Ishikawa (cell line): Measurements from ENCODE around the gene TLDC2.
A peak's percentile ranks its signal among the peaks of the same experiment; 100 is the strongest.

ENCODE experiments used
- CEBPB ChIP-seq: IDR thresholded peaks from 2 replicates; pipeline ENCODE4 v1.6.1; 2012
- CREB1 ChIP-seq: IDR thresholded peaks from 2 replicates; pipeline ENCODE4 v1.6.1; 2012; ENCODE audit warnings: low read depth
- EGR1 ChIP-seq: IDR thresholded peaks from 2 replicates; pipeline ENCODE4 v1.6.1; 2012
- EP300 ChIP-seq: IDR thresholded peaks from 2 replicates; pipeline ENCODE4 v1.6.1; 2012; ENCODE audit warnings: borderline replicate concordance
- FOXM1 ChIP-seq: IDR thresholded peaks from 2 replicates; pipeline ENCODE4 v1.6.1; 2012; ENCODE audit warnings: low read depth, borderline replicate concordance
- NFIC ChIP-seq: IDR thresholded peaks from 2 replicates; pipeline ENCODE4 v1.6.1; 2012
- RAD21 ChIP-seq: IDR thresholded peaks from 2 replicates; pipeline ENCODE4 v1.6.1; 2012; ENCODE audit warnings: low read depth
- TAF1 ChIP-seq: IDR thresholded peaks from 2 replicates; pipeline ENCODE4 v1.6.1; 2012; ENCODE audit warnings: low read depth, mild to moderate bottlenecking
- TCF12 ChIP-seq: IDR thresholded peaks from 2 replicates; pipeline ENCODE4 v1.6.1; 2012; ENCODE audit warnings: low read depth
- TEAD4 ChIP-seq: IDR thresholded peaks from 2 replicates; pipeline ENCODE4 v1.6.1; 2012
- YY1 ChIP-seq: IDR thresholded peaks from 2 replicates; pipeline ENCODE4 v1.6.1; 2012; ENCODE audit warnings: low read depth
- ZBTB7A ChIP-seq: IDR thresholded peaks from 2 replicates; pipeline ENCODE4 v1.6.1; 2012; ENCODE audit warnings: low read depth
- TF ChIP-seq, protein P1 (sequence below): IDR thresholded peaks from 2 replicates; pipeline ENCODE4 v1.6.1; 2012; ENCODE audit warnings: low read depth, mild to moderate bottlenecking
- TF ChIP-seq, protein P2 (sequence below): IDR thresholded peaks from 2 replicates; pipeline ENCODE4 v1.6.1; 2012
- TF ChIP-seq, protein P3 (sequence below): IDR thresholded peaks from 2 replicates; pipeline ENCODE4 v1.6.1; 2012

TLDC2 gene

DNA sequence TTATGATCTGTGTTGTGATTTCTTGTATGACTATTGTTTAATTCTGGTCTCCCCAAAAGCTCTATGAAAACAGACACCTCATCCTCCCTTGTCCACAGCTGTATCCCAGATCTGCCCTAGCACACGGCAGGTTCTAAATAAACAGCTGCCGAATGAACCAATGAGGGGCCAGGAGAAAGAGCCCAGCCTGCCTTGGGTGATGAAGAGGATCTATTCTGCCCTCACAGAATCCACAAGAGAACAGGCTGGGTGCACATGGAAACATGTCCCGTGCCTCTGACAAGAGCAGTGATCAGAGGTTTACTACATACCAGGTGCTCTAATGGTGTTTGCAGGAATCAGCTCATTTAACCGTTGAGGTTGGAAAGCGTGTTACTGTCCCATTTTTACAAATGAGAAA is 15.6 kb upstream of the TLDC2 start:
- no peak for TF ChIP-seq TAF1
- TF ChIP-seq CEBPB = no peak
- no peak for TF ChIP-seq CREB1
- TF ChIP-seq ZBTB7A = no peak
- TF ChIP-seq, protein P1, sequence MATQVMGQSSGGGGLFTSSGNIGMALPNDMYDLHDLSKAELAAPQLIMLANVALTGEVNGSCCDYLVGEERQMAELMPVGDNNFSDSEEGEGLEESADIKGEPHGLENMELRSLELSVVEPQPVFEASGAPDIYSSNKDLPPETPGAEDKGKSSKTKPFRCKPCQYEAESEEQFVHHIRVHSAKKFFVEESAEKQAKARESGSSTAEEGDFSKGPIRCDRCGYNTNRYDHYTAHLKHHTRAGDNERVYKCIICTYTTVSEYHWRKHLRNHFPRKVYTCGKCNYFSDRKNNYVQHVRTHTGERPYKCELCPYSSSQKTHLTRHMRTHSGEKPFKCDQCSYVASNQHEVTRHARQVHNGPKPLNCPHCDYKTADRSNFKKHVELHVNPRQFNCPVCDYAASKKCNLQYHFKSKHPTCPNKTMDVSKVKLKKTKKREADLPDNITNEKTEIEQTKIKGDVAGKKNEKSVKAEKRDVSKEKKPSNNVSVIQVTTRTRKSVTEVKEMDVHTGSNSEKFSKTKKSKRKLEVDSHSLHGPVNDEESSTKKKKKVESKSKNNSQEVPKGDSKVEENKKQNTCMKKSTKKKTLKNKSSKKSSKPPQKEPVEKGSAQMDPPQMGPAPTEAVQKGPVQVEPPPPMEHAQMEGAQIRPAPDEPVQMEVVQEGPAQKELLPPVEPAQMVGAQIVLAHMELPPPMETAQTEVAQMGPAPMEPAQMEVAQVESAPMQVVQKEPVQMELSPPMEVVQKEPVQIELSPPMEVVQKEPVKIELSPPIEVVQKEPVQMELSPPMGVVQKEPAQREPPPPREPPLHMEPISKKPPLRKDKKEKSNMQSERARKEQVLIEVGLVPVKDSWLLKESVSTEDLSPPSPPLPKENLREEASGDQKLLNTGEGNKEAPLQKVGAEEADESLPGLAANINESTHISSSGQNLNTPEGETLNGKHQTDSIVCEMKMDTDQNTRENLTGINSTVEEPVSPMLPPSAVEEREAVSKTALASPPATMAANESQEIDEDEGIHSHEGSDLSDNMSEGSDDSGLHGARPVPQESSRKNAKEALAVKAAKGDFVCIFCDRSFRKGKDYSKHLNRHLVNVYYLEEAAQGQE = no peak
- no peak for TF ChIP-seq NFIC
- TF ChIP-seq, protein P2, sequence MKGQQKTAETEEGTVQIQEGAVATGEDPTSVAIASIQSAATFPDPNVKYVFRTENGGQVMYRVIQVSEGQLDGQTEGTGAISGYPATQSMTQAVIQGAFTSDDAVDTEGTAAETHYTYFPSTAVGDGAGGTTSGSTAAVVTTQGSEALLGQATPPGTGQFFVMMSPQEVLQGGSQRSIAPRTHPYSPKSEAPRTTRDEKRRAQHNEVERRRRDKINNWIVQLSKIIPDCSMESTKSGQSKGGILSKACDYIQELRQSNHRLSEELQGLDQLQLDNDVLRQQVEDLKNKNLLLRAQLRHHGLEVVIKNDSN = no peak
- no peak for TF ChIP-seq FOXM1
- TF ChIP-seq RAD21 = no peak
- TF ChIP-seq TCF12 = no peak
- TF ChIP-seq EGR1 = no peak
- TF ChIP-seq TEAD4 = no peak
- TF ChIP-seq EP300 = no peak
- TF ChIP-seq, protein P3, sequence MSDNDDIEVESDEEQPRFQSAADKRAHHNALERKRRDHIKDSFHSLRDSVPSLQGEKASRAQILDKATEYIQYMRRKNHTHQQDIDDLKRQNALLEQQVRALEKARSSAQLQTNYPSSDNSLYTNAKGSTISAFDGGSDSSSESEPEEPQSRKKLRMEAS = no peak
- no peak for TF ChIP-seq YY1

DNA sequence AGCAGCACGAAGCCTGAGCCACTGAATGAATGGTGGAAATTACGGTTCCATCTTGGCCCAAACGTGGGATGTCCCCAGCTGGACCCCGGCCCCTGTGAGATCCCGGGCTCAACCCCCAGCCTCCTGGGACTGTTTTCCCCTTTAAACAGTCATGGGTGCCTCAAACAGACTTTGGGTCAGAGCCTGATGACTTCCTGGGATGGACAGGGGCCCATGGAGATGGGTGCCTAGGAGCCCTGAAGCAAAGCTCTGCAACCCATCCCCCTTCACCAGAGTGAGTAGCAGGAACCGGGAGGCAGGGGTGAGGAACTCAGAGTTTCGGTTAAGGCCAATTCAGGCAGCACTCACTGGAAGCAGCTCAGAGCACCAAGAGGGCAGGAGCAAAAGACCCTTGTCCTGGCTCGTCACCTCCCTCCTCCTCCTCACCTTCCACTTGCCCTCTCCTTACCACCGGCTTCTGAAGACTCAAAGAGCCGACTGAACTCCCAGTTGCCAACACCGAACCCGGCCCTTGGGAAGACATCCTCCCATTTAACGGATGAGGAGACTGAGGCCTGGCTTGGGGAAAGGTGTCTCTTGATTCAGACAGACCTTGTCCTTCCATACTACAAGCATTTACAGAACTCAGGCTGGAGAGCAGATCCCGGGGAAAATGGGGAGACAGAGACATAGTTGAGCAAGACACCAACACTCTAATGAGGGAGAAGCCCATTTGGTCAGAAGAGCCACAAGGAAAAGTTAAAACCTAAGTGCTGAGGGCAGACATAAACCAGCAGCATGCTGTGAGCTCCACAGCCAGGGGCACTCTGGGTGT is 14.9 kb upstream of the TLDC2 start:
- no peak for TF ChIP-seq RAD21
- TF ChIP-seq ZBTB7A = no peak
- TF ChIP-seq YY1 = no peak
- TF ChIP-seq CREB1 = no peak
- TF ChIP-seq FOXM1 = no peak

DNA sequence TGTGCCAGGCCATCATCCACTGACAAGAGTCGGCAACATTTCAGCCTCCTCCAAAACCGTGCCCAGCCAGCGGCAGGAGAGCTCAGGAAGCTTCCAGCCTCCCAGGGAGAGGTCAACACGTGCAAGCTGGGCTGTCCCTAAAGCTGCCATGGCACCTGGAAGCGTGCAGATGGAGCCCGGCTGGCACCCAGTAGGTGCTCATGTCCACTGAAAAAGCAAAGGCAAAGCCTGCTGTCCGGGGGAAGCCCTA is 14.4 kb upstream of the TLDC2 start:
- no peak for TF ChIP-seq CEBPB
- no peak for TF ChIP-seq ZBTB7A
- no peak for TF ChIP-seq RAD21
- no peak for TF ChIP-seq EGR1
- no peak for TF ChIP-seq NFIC
- TF ChIP-seq, protein P3 = no peak
- no peak for TF ChIP-seq FOXM1

DNA sequence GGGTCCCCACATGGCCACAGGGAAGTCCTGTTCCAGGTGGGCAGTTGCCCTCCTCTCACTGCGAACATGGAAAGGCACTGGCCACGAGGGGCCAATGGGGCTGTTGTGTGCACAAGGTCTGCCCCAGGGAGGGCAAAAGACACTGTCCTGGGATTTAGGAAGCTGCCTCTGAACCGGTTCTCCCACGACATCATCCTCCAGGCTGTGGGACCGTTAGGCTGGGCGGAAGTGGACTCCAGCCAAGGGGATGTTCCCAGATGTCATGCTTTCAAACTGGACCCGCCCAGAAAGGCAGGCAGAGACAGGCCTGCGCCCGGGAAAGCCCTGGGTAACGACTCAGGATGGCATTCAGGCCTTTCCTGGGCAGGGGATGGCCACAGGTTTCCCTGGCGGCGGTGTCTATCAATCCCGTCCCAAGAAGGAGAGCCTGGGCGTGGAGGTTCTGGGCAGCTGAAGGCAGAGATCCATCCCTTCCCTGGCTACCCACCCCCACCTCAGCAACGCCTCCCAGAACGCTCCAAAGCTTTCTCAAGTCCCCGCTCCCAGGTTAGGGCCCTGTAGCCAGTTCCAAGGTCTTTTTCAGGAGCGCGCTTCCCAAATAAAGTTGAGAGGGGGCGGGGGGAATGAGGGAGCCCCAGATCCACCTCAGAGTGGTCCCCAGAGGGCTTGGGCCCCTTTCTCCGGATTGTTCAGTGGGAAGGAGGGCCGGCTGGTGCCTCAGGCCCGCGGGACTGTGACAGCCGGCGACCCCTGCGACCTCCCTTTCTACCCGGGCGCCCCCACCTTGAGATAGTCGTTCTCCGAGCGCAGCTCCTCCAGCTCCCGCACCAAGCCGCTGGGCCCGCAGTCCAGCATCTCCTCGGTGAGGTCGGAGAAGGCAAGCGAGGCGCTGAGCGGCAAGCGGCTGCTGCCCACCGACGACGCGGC is 13.8 kb upstream of the TLDC2 start:
- TF ChIP-seq NFIC = peak; percentile 38; the same call in 1 of the 2 replicates
- TF ChIP-seq, protein P1 = no peak

DNA sequence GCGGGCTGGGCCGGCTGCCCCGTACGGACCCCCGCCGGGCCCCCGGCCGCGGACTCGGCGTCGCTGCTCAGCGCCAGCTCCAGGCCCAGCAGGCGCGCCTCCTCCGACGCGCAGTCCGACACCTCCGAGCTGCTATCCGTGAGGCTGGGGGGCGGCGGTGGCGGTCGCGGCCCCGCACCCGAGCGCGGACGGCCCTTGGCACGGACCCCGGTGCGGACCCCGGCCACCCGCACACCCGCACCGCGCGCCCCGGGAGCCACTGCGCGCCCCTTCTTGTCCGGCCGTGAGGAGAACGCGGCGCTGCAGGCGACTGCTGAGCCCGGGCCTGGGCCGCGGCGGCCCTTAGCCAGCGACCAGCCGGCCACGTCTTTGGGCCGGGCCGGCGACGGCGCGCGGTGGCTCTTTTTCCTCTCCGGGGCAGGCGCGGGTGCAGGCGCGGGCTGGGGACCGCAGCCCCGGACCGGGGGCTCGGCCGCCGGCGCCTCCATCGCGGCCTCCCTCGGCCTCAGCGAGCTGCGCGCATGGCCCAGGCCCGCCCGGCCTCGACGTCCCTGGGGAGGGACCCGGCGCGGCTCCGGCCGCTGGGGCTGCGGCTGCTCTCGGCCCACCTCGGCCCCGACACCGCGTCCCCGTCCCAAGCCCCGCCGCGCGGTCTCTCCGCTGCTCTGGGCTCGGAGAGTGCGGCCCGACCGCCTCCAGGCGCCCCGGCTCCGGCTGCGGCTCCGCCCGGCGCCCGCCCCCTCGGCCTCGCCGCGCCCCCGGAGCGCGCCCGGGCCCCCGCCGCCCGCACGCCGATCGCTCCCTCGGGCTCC is 12.9 kb upstream of the TLDC2 start:
- TF ChIP-seq TCF12 (no peak), TAF1 (no peak), YY1 (no peak), NFIC (no peak), ZBTB7A (no peak), CREB1 (no peak), FOXM1 (no peak), EGR1 (no peak), TEAD4 (no peak), RAD21 (no peak), EP300 (no peak), CEBPB (no peak)
- TF ChIP-seq, protein P1 = no peak
- TF ChIP-seq, protein P3 = no peak
- TF ChIP-seq, protein P2 = no peak
